GM08714 (cell line): Measurements from ENCODE around the gene MTIF3.
A peak's percentile ranks its signal among the peaks of the same experiment; 100 is the strongest.

Experiments
- H3K4me3 ChIP-seq: fragments of 200-500 bp; sonication (Bioruptor generic); 2 replicates; pipeline ENCODE4 v1.5.1; 2014; ENCODE audit warnings: mild to moderate bottlenecking, low read length, inconsistent platforms
- ZNF274 ChIP-seq: IDR thresholded peaks from 2 replicates; pipeline ENCODE4 v1.6.1; 2012; ENCODE audit warnings: mild to moderate bottlenecking, low read depth, low read length

The MTIF3 gene

GRCh38 chr13:27472441-27472840, 22.1 kb upstream of the MTIF3 start:
- no peak overlapping the region for H3K4me3 ChIP-seq
- TF ChIP-seq ZNF274: no peak

- H3K4me3 ChIP-seq: no peak overlapping the region
- TF ChIP-seq ZNF274: no peak
Observed at GRCh38 chr13:27470075-27470820, 19.9 kb upstream of the MTIF3 start.

DNA sequence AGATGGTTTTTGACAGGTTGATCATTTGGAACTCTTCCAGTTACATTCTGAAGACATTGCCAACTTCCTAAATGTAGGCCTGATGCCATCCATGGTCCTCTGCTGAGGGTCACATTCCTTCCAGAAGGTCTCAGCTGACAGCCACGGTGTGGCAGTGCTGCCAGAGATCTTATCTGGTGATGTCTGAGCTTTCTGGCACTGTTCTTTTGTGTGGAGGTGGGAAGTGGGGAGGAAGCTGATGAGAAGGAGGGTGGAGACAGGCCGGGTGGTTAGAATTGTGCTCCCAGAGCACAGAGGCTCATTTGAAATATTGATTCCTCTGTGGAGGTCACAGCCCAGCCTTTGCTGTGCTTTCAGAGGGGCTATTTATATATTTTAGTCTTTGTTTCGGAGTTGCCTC, 16.1 kb upstream of the MTIF3 start:
- H3K4me3 ChIP-seq: no peak overlapping the region
- no peak for TF ChIP-seq ZNF274

DNA sequence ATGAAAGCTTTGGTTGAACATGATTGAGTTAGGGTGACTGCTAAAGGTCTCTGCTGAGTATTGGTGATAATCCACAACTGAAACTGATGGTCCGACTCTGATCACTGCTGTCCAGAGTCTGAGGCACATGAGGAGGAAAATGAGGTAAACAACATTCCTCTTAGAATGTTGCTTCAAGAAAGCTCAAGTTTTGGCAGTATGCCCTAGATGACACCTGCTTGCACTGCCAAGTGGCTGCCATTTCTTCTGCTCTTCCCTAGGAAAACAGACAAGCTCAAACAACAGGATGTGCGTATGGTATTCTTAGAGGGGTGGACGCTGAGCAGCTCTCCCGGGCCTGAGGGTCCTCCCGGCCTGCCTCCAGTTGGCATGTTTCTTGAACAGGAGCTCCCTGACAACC, 15.2 kb upstream of the MTIF3 start:
- H3K4me3 ChIP-seq: no peak overlapping the region
- no peak for TF ChIP-seq ZNF274

DNA sequence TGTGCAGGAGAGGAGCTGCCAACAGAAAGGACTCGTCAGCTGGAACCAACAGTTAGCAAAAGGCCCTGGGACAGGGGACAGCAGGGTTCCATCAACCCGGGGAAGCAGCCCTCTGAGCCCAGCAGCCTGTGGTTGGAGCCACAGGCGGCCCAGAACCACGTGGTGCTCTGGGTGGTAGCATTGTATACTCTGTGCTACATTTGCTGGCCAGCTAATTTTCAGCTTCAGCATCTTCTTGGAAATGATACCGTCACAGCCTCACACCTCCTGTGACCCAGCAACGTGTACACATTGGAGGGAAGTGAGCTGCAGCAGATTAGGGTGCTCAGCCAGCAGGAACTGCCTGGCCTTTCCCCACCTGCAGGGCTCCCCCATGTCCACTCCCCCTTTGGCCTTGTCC, 13.1 kb upstream of the MTIF3 start:
- no peak for TF ChIP-seq ZNF274
- no peak overlapping the region for H3K4me3 ChIP-seq

GRCh38 chr13:27461940-27462584, 11.7 kb upstream of the MTIF3 start:
- TF ChIP-seq ZNF274: no peak
- H3K4me3 ChIP-seq: no peak overlapping the region

- no peak for TF ChIP-seq ZNF274
- H3K4me3 ChIP-seq: peak overlapping the region; percentile 43; the same call in 1 of the 2 replicates
Observed at GRCh38 chr13:27455331-27455855, 5.0 kb upstream of the MTIF3 start.

- peak overlapping the region; percentile 75 for H3K4me3 ChIP-seq
- TF ChIP-seq ZNF274: no peak
Observed at GRCh38 chr13:27450921-27451471, 632 bp upstream of the MTIF3 start.

DNA sequence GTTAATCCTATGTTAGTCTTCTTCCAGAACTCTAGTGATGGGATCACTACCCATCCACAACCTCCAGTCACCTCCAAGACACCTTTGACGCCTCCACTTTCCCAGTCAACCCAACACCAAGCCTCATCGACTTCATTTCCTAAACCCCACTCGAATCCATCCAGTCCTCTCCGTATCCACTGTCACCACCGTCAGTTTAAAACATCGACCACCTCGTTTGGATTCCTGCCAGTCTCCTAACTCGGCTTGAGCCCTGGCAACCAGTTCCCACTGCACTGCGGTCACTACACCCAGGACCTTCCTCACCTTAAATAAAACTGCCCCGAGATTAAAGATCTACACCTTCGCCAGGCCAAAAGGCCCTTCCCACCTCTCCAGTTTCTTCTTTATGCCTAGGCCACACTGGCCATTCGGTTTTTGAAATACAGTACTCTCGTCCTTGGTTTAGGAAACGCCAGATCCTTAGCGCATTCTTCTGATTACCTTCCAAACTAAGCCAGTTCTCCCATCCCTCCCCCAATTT, 1.2 kb downstream of the MTIF3 start:
- peak overlapping the region; percentile 75 for H3K4me3 ChIP-seq
- TF ChIP-seq ZNF274: no peak

DNA sequence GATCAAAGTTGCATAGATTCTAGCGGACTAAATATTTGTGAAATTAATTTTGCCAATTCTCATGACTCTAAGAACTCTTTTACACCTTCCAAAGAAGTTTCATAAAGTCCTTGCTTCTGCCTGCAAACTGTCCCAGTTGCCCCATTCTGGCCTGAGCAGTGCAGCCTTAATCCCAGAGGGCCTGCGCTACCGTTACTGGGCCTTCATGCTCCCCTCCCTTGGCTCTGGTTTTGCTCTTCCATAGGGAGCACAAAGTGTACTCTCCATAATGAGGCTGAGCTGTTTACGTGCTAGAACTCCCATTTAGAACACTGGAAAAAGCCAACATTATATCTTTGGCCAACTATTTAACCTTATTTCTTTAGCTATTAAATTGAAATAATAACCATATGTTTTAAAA, 2.1 kb downstream of the MTIF3 start:
- H3K4me3 ChIP-seq: peak overlapping the region; percentile 75; the same call in 1 of the 2 replicates
- no peak for TF ChIP-seq ZNF274

- H3K4me3 ChIP-seq: no peak overlapping the region
- no peak for TF ChIP-seq ZNF274
Observed at GRCh38 chr13:27446986-27447583, 3.3 kb downstream of the MTIF3 start.

GRCh38 chr13:27442797-27443196, 7.6 kb downstream of the MTIF3 start:
- TF ChIP-seq ZNF274: no peak
- no peak overlapping the region for H3K4me3 ChIP-seq

GRCh38 chr13:27442071-27442647, 8.2 kb downstream of the MTIF3 start:
- no peak for TF ChIP-seq ZNF274
- no peak overlapping the region; the same call in 1 of the 2 replicates for H3K4me3 ChIP-seq

DNA sequence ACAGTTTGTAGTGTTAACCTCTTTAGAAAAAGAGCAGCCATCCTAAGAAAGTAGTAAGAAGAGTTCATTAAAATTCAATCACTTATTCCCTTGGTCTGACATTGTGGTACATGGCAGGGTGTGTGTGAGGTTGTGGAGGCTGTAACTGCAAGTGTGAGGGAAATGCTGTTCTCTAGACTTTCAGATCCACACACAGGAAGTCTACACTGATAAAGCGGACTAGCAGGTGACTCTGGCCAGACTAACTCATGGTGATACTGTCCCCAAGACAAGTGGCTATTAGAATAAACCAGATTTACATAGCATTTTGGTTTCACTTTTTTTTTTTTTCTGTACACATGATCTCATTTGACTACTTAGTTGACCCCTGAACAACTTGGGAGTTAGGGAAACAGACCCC, 10.0 kb downstream of the MTIF3 start:
- no peak for TF ChIP-seq ZNF274

More for the DNA sequence above, 10.0 kb downstream of the MTIF3 start:
- no peak overlapping the region for H3K4me3 ChIP-seq
